Ishikawa (cell line): ENCODE data around the gene BCAS2.

ENCODE experiments used
- CEBPB ChIP-seq: IDR thresholded peaks from 2 replicates; pipeline ENCODE4 v1.6.1; 2012
- REST ChIP-seq: IDR thresholded peaks from 2 replicates; pipeline ENCODE4 v1.6.1; 2012; ENCODE audit warnings: low read depth, mild to moderate bottlenecking
- USF1 ChIP-seq: IDR thresholded peaks from 2 replicates; pipeline ENCODE4 v1.6.1; 2012
- YY1 ChIP-seq: IDR thresholded peaks from 2 replicates; pipeline ENCODE4 v1.6.1; 2012; ENCODE audit warnings: low read depth

GRCh38 chr1:114549137-114549536 is 32.3 kb downstream of the BCAS2 start:
- TF ChIP-seq CEBPB (no peak), REST (no peak), USF1 (no peak), YY1 (no peak)
